ENCODE data around the gene DYNLRB1.
A peak's percentile ranks its signal among the peaks of the same experiment; 100 is the strongest.

The DYNLRB1 gene

DNA sequence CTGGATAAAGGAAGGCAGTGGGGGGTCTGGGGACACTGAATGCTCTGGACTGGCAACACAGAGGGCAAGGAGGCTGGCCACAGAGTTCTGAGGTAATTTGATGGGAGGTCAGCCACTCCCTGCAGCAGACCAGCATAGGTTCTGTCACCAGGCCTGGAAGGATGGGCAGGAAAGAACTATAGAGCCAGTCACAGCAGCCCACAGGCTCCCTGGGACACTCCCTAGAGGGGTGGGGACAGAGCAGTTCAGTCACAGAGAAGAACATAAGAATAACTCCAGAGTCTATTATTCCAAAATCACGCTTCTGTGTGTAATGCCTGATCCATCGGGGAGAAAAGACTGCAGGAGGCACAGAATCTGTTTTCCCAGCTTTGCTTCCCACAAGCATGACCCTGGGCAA, 19.6 kb downstream of the DYNLRB1 start:
- DNase-seq: no peak
- Histone ChIP-seq H2BK15ac (replicated peaks; ENCODE audit: low read depth) (no peak overlapping the region), H3K36me3 (ENCODE audit: control insufficient read depth, insufficient read depth, low read length) (peaks cover 9% of the 10 kb centered on the region), H2AK5ac (ENCODE audit: low read length) (no peak overlapping the region), H3K79me2 (ENCODE audit: control insufficient read depth, insufficient read depth, low read length) (no peaks in the 10 kb centered on the region), H3K18ac (ENCODE audit: low read length) (no peak overlapping the region), H3K79me1 (ENCODE audit: low read length) (peaks cover 6% of the 10 kb centered on the region), H3K27ac (ENCODE audit: low read depth, low read length) (no peak overlapping the region), H3K23ac (ENCODE audit: low read length) (no peak overlapping the region), H4K5ac (ENCODE audit: low read length) (no peak overlapping the region), H3K4me2 (ENCODE audit: low read length) (no peak overlapping the region), H3K9ac (ENCODE audit: low read length) (no peak overlapping the region), H4K8ac (ENCODE audit: low read depth, low read length) (no peak overlapping the region), H3K4ac (ENCODE audit: low read depth, low read length) (no peak overlapping the region), H3K56ac (ENCODE audit: low read length) (no peak overlapping the region), H2BK5ac (ENCODE audit: low read length) (no peak overlapping the region), H2BK120ac (ENCODE audit: low read depth, low read length) (no peak overlapping the region), H3K4me1 (ENCODE audit: control insufficient read depth, low read depth, low read length) (no peaks in the 10 kb centered on the region), H3K27me3 (ENCODE audit: insufficient read depth, low read length, poor library complexity) (no peaks in the 10 kb centered on the region), H3K4me3 (ENCODE audit: low read length) (no peak overlapping the region)
- WGBS (ENCODE audit: extremely low coverage, insufficient coverage, low lambda C conversion rate): no CpG with 5 or more reads among the region's 2 CpGs

DNA sequence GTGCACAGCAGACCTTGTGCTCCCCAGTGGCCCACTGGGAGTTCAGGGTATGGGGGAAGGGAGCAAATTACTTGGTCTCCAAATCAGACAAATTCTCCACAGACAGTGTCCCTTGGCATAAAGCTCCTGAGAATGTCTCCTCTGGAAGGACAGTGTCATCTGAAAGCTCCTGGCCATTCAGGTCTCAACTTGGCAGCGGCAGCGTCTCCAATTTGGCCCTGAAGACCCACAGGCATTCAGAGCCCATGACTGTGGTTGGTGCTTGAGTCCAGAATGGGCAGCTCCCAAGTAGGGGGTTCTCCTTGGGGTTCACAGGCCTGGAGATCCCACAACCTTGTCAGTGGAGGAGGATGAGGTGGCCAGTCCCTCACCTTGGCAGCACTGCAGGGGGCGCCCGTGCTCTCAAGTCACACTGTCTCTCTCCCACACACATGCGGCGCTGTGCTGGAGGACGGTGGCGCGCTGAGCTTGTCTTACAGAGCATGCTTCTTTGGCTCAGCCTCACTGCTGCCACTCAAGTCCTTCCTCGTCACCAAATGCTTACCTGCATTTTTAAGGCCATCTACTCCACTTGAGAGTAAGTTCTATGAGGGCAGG, 20.7 kb downstream of the DYNLRB1 start:
- peaks cover 9% of the 10 kb centered on the region for H3K36me3 ChIP-seq (ENCODE audit: control insufficient read depth, insufficient read depth, low read length)

DNA sequence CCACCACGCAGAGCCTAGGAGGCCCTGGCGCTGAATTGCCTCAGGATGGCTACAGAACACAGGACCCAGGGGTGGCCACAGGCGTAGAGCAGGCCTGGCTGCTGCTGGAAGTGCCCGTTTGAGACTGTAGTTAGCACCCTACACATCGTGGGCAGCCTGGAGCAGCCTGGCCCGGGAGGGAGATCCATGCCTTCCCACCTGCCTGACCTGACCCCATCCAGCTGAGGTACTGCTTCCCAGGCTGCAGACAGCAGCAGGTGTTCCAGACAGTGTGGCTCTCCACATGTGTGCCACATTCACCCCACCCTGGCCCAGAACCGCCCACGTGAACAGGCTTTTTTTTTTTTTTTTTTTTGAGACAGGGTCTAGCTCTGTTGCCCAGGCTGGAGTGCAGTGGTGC, 21.4 kb downstream of the DYNLRB1 start:
- no peak overlapping the region for H2BK120ac ChIP-seq (ENCODE audit: low read depth, low read length)
- no peak overlapping the region for H3K18ac ChIP-seq (ENCODE audit: low read length)
- H3K36me3 ChIP-seq (ENCODE audit: control insufficient read depth, insufficient read depth, low read length): peaks cover 8% of the 10 kb centered on the region
- no peak overlapping the region for H2BK5ac ChIP-seq (ENCODE audit: low read length)
- H3K27ac ChIP-seq (ENCODE audit: low read depth, low read length): no peak overlapping the region
- H3K27me3 ChIP-seq (ENCODE audit: insufficient read depth, low read length, poor library complexity): no peaks in the 10 kb centered on the region
- H3K4me1 ChIP-seq (ENCODE audit: control insufficient read depth, low read depth, low read length): no peaks in the 10 kb centered on the region
- H3K4me3 ChIP-seq (ENCODE audit: low read length): no peak overlapping the region
- no peak overlapping the region for H3K23ac ChIP-seq (ENCODE audit: low read length)
- H3K56ac ChIP-seq (ENCODE audit: low read length): no peak overlapping the region
- H3K79me1 ChIP-seq (ENCODE audit: low read length): no peaks in the 10 kb centered on the region
- no peak overlapping the region for H3K4me2 ChIP-seq (ENCODE audit: low read length)
- no peak overlapping the region for H3K4ac ChIP-seq (ENCODE audit: low read depth, low read length)
- DNase-seq: no peak
- H3K9ac ChIP-seq (ENCODE audit: low read length): no peak overlapping the region
- H2AK5ac ChIP-seq (ENCODE audit: low read length): no peak overlapping the region
- H4K8ac ChIP-seq (ENCODE audit: low read depth, low read length): no peak overlapping the region
- no peak overlapping the region for H2BK15ac ChIP-seq (replicated peaks; ENCODE audit: low read depth)
- H4K5ac ChIP-seq (ENCODE audit: low read length): no peak overlapping the region
- no peaks in the 10 kb centered on the region for H3K79me2 ChIP-seq (ENCODE audit: control insufficient read depth, insufficient read depth, low read length)
- no CpG with 5 or more reads among the region's 8 CpGs for WGBS (ENCODE audit: extremely low coverage, insufficient coverage, low lambda C conversion rate)

More for the DNA sequence above, 20.7 kb downstream of the DYNLRB1 start:
- Histone ChIP-seq H4K5ac (ENCODE audit: low read length) (no peak overlapping the region), H3K79me1 (ENCODE audit: low read length) (no peaks in the 10 kb centered on the region), H3K4me2 (ENCODE audit: low read length) (no peak overlapping the region), H3K9ac (ENCODE audit: low read length) (no peak overlapping the region), H3K27me3 (ENCODE audit: insufficient read depth, low read length, poor library complexity) (no peaks in the 10 kb centered on the region), H3K79me2 (ENCODE audit: control insufficient read depth, insufficient read depth, low read length) (no peaks in the 10 kb centered on the region), H3K4me1 (ENCODE audit: control insufficient read depth, low read depth, low read length) (no peaks in the 10 kb centered on the region), H3K56ac (ENCODE audit: low read length) (no peak overlapping the region), H3K4ac (ENCODE audit: low read depth, low read length) (no peak overlapping the region), H3K27ac (ENCODE audit: low read depth, low read length) (no peak overlapping the region), H2BK15ac (replicated peaks; ENCODE audit: low read depth) (no peak overlapping the region), H2BK120ac (ENCODE audit: low read depth, low read length) (no peak overlapping the region), H3K4me3 (ENCODE audit: low read length) (no peak overlapping the region), H2BK5ac (ENCODE audit: low read length) (no peak overlapping the region), H2AK5ac (ENCODE audit: low read length) (no peak overlapping the region), H3K23ac (ENCODE audit: low read length) (no peak overlapping the region), H4K8ac (ENCODE audit: low read depth, low read length) (no peak overlapping the region), H3K18ac (ENCODE audit: low read length) (no peak overlapping the region)
- WGBS (ENCODE audit: extremely low coverage, insufficient coverage, low lambda C conversion rate): no CpG with 5 or more reads among the region's 10 CpGs
- DNase-seq: peak; percentile 53

DNA sequence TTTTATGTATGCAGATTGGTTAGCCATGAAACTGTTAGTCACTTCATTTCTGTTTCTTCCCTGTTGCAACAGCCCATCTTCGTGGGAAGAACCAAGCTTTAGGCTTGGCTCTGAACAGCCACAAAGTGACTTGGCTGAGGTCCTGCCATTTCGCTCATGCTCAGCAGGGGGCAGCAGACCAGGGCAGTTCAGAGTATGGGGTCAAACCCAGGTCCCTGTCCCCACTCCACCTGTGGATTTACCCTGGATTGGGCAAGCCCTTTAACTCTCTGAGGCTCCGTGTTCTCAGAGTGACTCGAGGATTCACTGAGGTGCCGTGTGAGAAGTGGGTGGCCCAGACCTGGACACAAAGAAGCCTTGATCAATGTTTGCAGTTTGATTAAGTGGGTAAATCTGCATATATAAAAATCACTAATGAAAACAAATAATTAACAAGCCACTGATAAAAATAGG, 22.5 kb downstream of the DYNLRB1 start:
- Histone ChIP-seq H4K8ac (ENCODE audit: low read depth, low read length) (no peak overlapping the region), H3K4me3 (ENCODE audit: low read length) (no peak overlapping the region), H3K4me2 (ENCODE audit: low read length) (no peak overlapping the region), H3K79me1 (ENCODE audit: low read length) (no peaks in the 10 kb centered on the region), H3K4me1 (ENCODE audit: control insufficient read depth, low read depth, low read length) (no peaks in the 10 kb centered on the region), H3K4ac (ENCODE audit: low read depth, low read length) (no peak overlapping the region), H4K5ac (ENCODE audit: low read length) (no peak overlapping the region), H3K56ac (ENCODE audit: low read length) (no peak overlapping the region), H2BK15ac (replicated peaks; ENCODE audit: low read depth) (no peak overlapping the region), H3K27me3 (ENCODE audit: insufficient read depth, low read length, poor library complexity) (no peaks in the 10 kb centered on the region), H3K27ac (ENCODE audit: low read depth, low read length) (no peak overlapping the region), H3K23ac (ENCODE audit: low read length) (no peak overlapping the region), H3K18ac (ENCODE audit: low read length) (no peak overlapping the region), H2BK5ac (ENCODE audit: low read length) (no peak overlapping the region), H2AK5ac (ENCODE audit: low read length) (no peak overlapping the region), H2BK120ac (ENCODE audit: low read depth, low read length) (no peak overlapping the region), H3K9ac (ENCODE audit: low read length) (no peak overlapping the region), H3K79me2 (ENCODE audit: control insufficient read depth, insufficient read depth, low read length) (no peaks in the 10 kb centered on the region), H3K36me3 (ENCODE audit: control insufficient read depth, insufficient read depth, low read length) (peaks cover 7% of the 10 kb centered on the region)
- DNase-seq: peak; percentile 60
- WGBS (ENCODE audit: extremely low coverage, insufficient coverage, low lambda C conversion rate): no CpG with 5 or more reads among the region's 5 CpGs

DNA sequence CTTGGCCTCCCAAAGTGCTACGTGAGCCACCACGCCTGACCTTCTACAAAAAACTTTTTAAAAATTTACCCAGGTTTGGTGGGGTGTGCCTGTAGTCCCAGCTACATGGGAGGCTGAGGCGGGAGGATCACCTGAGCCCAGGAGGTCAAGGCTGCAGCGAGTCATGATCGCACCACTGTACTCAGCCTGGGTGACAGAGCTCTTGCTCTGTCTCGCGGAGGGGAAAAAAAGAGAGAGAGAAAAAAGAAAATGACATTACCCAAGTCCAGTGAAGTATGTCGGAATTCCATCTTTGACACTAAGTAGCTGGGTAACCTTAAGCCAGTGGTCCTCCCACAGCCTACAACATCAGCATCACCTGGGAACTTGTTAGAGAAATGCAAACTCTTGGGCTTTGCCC, 23.5 kb downstream of the DYNLRB1 start:
- no peak overlapping the region for H3K23ac ChIP-seq (ENCODE audit: low read length)
- H2BK120ac ChIP-seq (ENCODE audit: low read depth, low read length): no peak overlapping the region
- no peak overlapping the region for H2BK15ac ChIP-seq (replicated peaks; ENCODE audit: low read depth)
- no peaks in the 10 kb centered on the region for H3K79me2 ChIP-seq (ENCODE audit: control insufficient read depth, insufficient read depth, low read length)
- no peak overlapping the region for H3K56ac ChIP-seq (ENCODE audit: low read length)
- no peak overlapping the region for H3K4me3 ChIP-seq (ENCODE audit: low read length)
- no peak overlapping the region for H3K9ac ChIP-seq (ENCODE audit: low read length)
- H3K27me3 ChIP-seq (ENCODE audit: insufficient read depth, low read length, poor library complexity): no peaks in the 10 kb centered on the region
- H3K27ac ChIP-seq (ENCODE audit: low read depth, low read length): no peak overlapping the region
- no peak overlapping the region for H4K8ac ChIP-seq (ENCODE audit: low read depth, low read length)
- no peak overlapping the region for H3K4me2 ChIP-seq (ENCODE audit: low read length)
- H3K4me1 ChIP-seq (ENCODE audit: control insufficient read depth, low read depth, low read length): no peaks in the 10 kb centered on the region
- H2BK5ac ChIP-seq (ENCODE audit: low read length): no peak overlapping the region
- no CpG with 5 or more reads among the region's 8 CpGs for WGBS (ENCODE audit: extremely low coverage, insufficient coverage, low lambda C conversion rate)
- peaks cover 4% of the 10 kb centered on the region for H3K36me3 ChIP-seq (ENCODE audit: control insufficient read depth, insufficient read depth, low read length)
- H2AK5ac ChIP-seq (ENCODE audit: low read length): no peak overlapping the region
- H3K4ac ChIP-seq (ENCODE audit: low read depth, low read length): no peak overlapping the region
- no peak overlapping the region for H4K5ac ChIP-seq (ENCODE audit: low read length)
- no peaks in the 10 kb centered on the region for H3K79me1 ChIP-seq (ENCODE audit: low read length)
- H3K18ac ChIP-seq (ENCODE audit: low read length): no peak overlapping the region
- no peak for DNase-seq

All from mesendoderm (in vitro differentiated cells).